H1 (cell line): ENCODE results near the gene TBC1D22A. TPM values are rescaled to one million over a fixed set of nuclear protein-coding genes. Genes with fewer than 3 reads are reported as not detected.
A peak's percentile ranks its signal among the peaks of the same experiment; 100 is the strongest.

Source experiments
- CTCF ChIA-PET: fragments of 300-600 bp; sonication (Branson Sonifier 250); formaldehyde crosslinking; loops from one replicate; lab custom pipeline; 2021; ENCODE audit not compliant: partially characterized antibody; lab: Charles Lee
- POLR2A ChIA-PET: fragments of 300-600 bp; sonication (Branson Sonifier 250); formaldehyde crosslinking; loops from one replicate; lab custom pipeline; 2021; ENCODE audit warnings: inconsistent platforms; ENCODE audit not compliant: partially characterized antibody; lab: Charles Lee
- DNase-seq, 2 experiments: peaks; one replicate each; pipeline versions ENCODE4 v3.0.0 to v3.0.0-alpha.2; 2010 to 2022; ENCODE audit warnings: low spot score in 2 of 2, low read depth in 1 of 2, mixed read lengths in 1 of 2
- FAIRE-seq: peaks from 2 replicates; lab custom pipeline; 2011; peaks lifted over from hg19 to GRCh38; lab: Jason Lieb, UNC
- H2AFZ ChIP-seq: 2 replicates; pipeline ENCODE4 v1.8.1; 2012; ENCODE audit warnings: low read length, inconsistent platforms
- H2AK5ac ChIP-seq: 2 replicates; pipeline ENCODE4 v1.6.1; 2013; ENCODE audit warnings: low read depth, low read length
- H2BK120ac ChIP-seq: replicated peaks from 2 replicates; pipeline ENCODE3; 2013; ENCODE audit warnings: low read depth, low read length, inconsistent platforms
- H2BK12ac ChIP-seq: 2 replicates; pipeline ENCODE4 v1.6.1; 2013; ENCODE audit warnings: low read depth, low read length
- H2BK15ac ChIP-seq: 2 replicates; pipeline ENCODE4 v1.6.1; 2013; ENCODE audit warnings: low read length
- H2BK20ac ChIP-seq: 2 replicates; pipeline ENCODE4 v1.6.1; 2013; ENCODE audit warnings: low read length
- H2BK5ac ChIP-seq: 2 replicates; pipeline ENCODE4 v1.6.1; 2013; ENCODE audit warnings: low read depth, low read length
- H3K14ac ChIP-seq: 2 replicates; pipeline ENCODE4 v1.6.1; 2013; ENCODE audit warnings: inconsistent platforms; ENCODE audit not compliant: insufficient read length
- H3K18ac ChIP-seq: 2 replicates; pipeline ENCODE4 v1.6.1; 2013; ENCODE audit warnings: low read length; ENCODE audit errors: extremely low read depth
- H3K23ac ChIP-seq: 2 replicates; pipeline ENCODE4 v1.6.1; 2013; ENCODE audit warnings: inconsistent platforms; ENCODE audit not compliant: insufficient read length
- H3K23me2 ChIP-seq: 2 replicates; pipeline ENCODE4 v1.6.1; 2013; ENCODE audit warnings: low read depth, low read length
- H3K27ac ChIP-seq: 2 replicates; pipeline ENCODE4 v1.6.1; 2011; ENCODE audit warnings: low read depth, low read length, inconsistent platforms
- H3K27me3 ChIP-seq, 4 experiments: replicated peaks in 1 of 4; 1 replicate in 1 of 4; 2 replicates in 3 of 4; pipeline versions ENCODE4 v1.6.1 to v1.8.1; 2011 to 2013; ENCODE audit warnings: low read length in 3 of 4, mild to moderate bottlenecking in 3 of 4, inconsistent platforms in 2 of 4, mixed read lengths in 2 of 4, moderate library complexity in 1 of 4; ENCODE audit not compliant: control insufficient read depth in 3 of 4, insufficient read depth in 3 of 4; ENCODE audit errors: extremely low read depth in 1 of 4
- H3K36me3 ChIP-seq, 4 experiments: 2 replicates each; pipeline versions ENCODE4 v1.6.1 to v1.8.1; 2011 to 2013; ENCODE audit warnings: mild to moderate bottlenecking in 4 of 4, low read length in 3 of 4, moderate library complexity in 2 of 4, control low read depth in 1 of 4, inconsistent platforms in 1 of 4; ENCODE audit not compliant: insufficient read depth in 4 of 4, control insufficient read depth in 2 of 4
- H3K4ac ChIP-seq: replicated peaks from 2 replicates; pipeline ENCODE3; 2013; ENCODE audit warnings: low read length, low read depth, mixed read lengths, inconsistent platforms; ENCODE audit not compliant: insufficient read length
- H3K4me1 ChIP-seq, 4 experiments: replicated peaks in 1 of 4; 1 replicate in 1 of 4; 2 replicates in 3 of 4; pipeline versions ENCODE4 v1.6.1 to v1.8.1; 2011 to 2013; ENCODE audit warnings: low read length in 3 of 4, inconsistent platforms in 2 of 4, mixed read lengths in 1 of 4; ENCODE audit not compliant: insufficient read depth in 4 of 4, control insufficient read depth in 3 of 4
- H3K4me2 ChIP-seq, 2 experiments: 2 replicates each; pipeline versions ENCODE4 v1.6.1 to v1.8.1; 2011 to 2013; ENCODE audit warnings: low read depth in 2 of 2, low read length in 2 of 2, control low read depth in 1 of 2, inconsistent platforms in 1 of 2, mild to moderate bottlenecking in 1 of 2; ENCODE audit not compliant: insufficient read depth in 1 of 2
- H3K4me3 ChIP-seq, 4 experiments: fragments of 200-600, 300-600 bp in 1 of 4; sonication (generic), shearing (Covaris generic), sonication (Bioruptor Twin) in 1 of 4; 2 replicates each; pipeline versions ENCODE4 v1.5.1 to v1.8.1; 2011 to 2016; ENCODE audit warnings: low read length in 4 of 4, low read depth in 3 of 4, control low read depth in 2 of 4, inconsistent platforms in 2 of 4, mild to moderate bottlenecking in 2 of 4, mixed read lengths in 1 of 4, moderate library complexity in 1 of 4; ENCODE audit not compliant: insufficient read depth in 2 of 4; ENCODE audit errors: extremely low read depth in 1 of 4
- H3K56ac ChIP-seq: replicated peaks from 2 replicates; pipeline ENCODE3; 2013; ENCODE audit warnings: low read depth, mild to moderate bottlenecking, mixed read lengths, low read length, inconsistent platforms; ENCODE audit not compliant: insufficient read length
- H3K79me1 ChIP-seq: 2 replicates; pipeline ENCODE4 v1.6.1; 2013; ENCODE audit warnings: low read depth, low read length, control low read depth
- H3K79me2 ChIP-seq, 2 experiments: 2 replicates each; pipeline versions ENCODE4 v1.6.1 to v1.8.1; 2012 to 2013; ENCODE audit warnings: low read length in 2 of 2, mild to moderate bottlenecking in 2 of 2, inconsistent platforms in 1 of 2; ENCODE audit not compliant: insufficient read depth in 2 of 2, control insufficient read depth in 1 of 2
- H3K9ac ChIP-seq, 4 experiments: replicated peaks in 1 of 4; 1 replicate in 1 of 4; 2 replicates in 3 of 4; pipeline versions ENCODE4 v1.6.1 to v1.8.1; 2011 to 2013; ENCODE audit warnings: low read depth in 3 of 4, low read length in 3 of 4, control low read depth in 2 of 4, mild to moderate bottlenecking in 2 of 4, moderate library complexity in 2 of 4, inconsistent platforms in 1 of 4; ENCODE audit errors: extremely low read depth in 1 of 4
- H3K9me3 ChIP-seq, 2 experiments: 2 replicates each; pipeline versions ENCODE4 v1.6.1 to v1.8.1; 2012 to 2013; ENCODE audit warnings: mild to moderate bottlenecking in 2 of 2, moderate library complexity in 2 of 2, control low read depth in 1 of 2, inconsistent platforms in 1 of 2, low read depth in 1 of 2, low read length in 1 of 2, mixed read lengths in 1 of 2; ENCODE audit not compliant: insufficient read depth in 2 of 2
- H4K20me1 ChIP-seq, 2 experiments: replicated peaks in 1 of 2; 2 replicates each; pipeline versions ENCODE3 to v1.8.1; 2011 to 2013; ENCODE audit warnings: inconsistent platforms in 2 of 2, low read length in 2 of 2, mild to moderate bottlenecking in 1 of 2; ENCODE audit not compliant: insufficient read depth in 2 of 2, control insufficient read depth in 1 of 2
- H4K5ac ChIP-seq: 2 replicates; pipeline ENCODE4 v1.6.1; 2013; ENCODE audit warnings: low read length, low read depth, mixed read lengths, inconsistent platforms; ENCODE audit not compliant: insufficient read length
- H4K8ac ChIP-seq: 2 replicates; pipeline ENCODE4 v1.8.0; 2013; ENCODE audit warnings: mild to moderate bottlenecking, moderate library complexity, low read length, inconsistent platforms; ENCODE audit not compliant: insufficient read depth; ENCODE audit errors: extremely low read depth
- H4K91ac ChIP-seq: replicated peaks from 2 replicates; pipeline ENCODE3; 2013; ENCODE audit warnings: low read length, mixed read lengths, inconsistent platforms; ENCODE audit not compliant: insufficient read length
- ATF3 ChIP-seq: IDR thresholded peaks from 2 replicates; pipeline ENCODE4 v1.6.1; 2011; ENCODE audit warnings: low read depth, mild to moderate bottlenecking, low read length; ENCODE audit not compliant: insufficient read depth
- CTCF ChIP-seq, 3 experiments: IDR thresholded peaks; 1 replicate in 2 of 3; 2 replicates in 1 of 3; pipeline versions ENCODE4 v1.5.1 to v1.6.1; 2011; ENCODE audit warnings: low read length in 3 of 3, mild to moderate bottlenecking in 3 of 3, inconsistent platforms in 2 of 3, low read depth in 1 of 3, moderate library complexity in 1 of 3; ENCODE audit not compliant: insufficient read depth in 1 of 3; ENCODE audit errors: control extremely low read depth in 1 of 3
- RAD21 ChIP-seq, 2 experiments: IDR thresholded peaks in 1 of 2; conservative IDR thresholded peaks in 1 of 2; 2 replicates each; pipeline ENCODE4 v1.6.1; 2011; ENCODE audit warnings: low read depth in 2 of 2, low read length in 2 of 2, improper control_type of control experiment in 1 of 2, inconsistent platforms in 1 of 2, mild to moderate bottlenecking in 1 of 2, moderate library complexity in 1 of 2
- WGBS, 2 experiments: shearing (Covaris generic) in 1 of 2; methylation state at CpG; one replicate each; pipeline versions ENCODE4 v1.1.6 to v1.1.7; 2013 to 2015; ENCODE audit warnings: low lambda C conversion rate in 2 of 2, mixed read lengths in 2 of 2, inconsistent platforms in 1 of 2, low coverage in 1 of 2, missing lambda C conversion rate in 1 of 2; ENCODE audit not compliant: insufficient replicate concordance in 2 of 2, insufficient coverage in 1 of 2, insufficient read length in 1 of 2; ENCODE audit errors: extremely low coverage in 1 of 2, missing lambda C conversion rate in 1 of 2; 5-methylcytosine and 5-hydroxymethylcytosine counted together
- polyA plus RNA-seq, 7 experiments: library from polyadenylated mRNA; depleted of rRNA in 3 of 7; stranded (reverse) in 5 of 7; unstranded in 2 of 7; fragments of >200 nt in 5 of 7; fragments of 200-250 nt in 2 of 7; gene quantifications; 1 replicate in 5 of 7; 2 replicates in 1 of 7; 4 replicates in 1 of 7; pipeline versions ENCODE4 v1.2.1 to v1.2.3, GENCODE V29; 2011 to 2013; ENCODE audit warnings: missing spikeins in 2 of 7, mixed read lengths in 2 of 7
- total RNA-seq: library from RNA; stranded (reverse); fragmentation: NEBNext Ultra II Directional; extraction: Animal tissue kit (Norgen Biotek cat#: 25700); gene quantifications from 2 replicates; pipeline ENCODE4 v1.2.1, GENCODE V29; 2021

TBC1D22A gene
- total and polyA plus RNA-seq, 2 of the 8 experiments (the other 6 are each of a cell fraction or from before 2014, with no cell fraction given), result 11.9 to 18.4 TPM

GRCh38 chr22:46996595-46997310 is 234.3 kb downstream of the TBC1D22A start:
- no peaks in the 10 kb centered on the region for H3K36me3 ChIP-seq
- H4K8ac ChIP-seq, result no peak overlapping the region; the same call in 1 of the 2 replicates
- no peak overlapping the region for H3K4ac ChIP-seq
- no peak overlapping the region for H4K91ac ChIP-seq
- H3K4me2 ChIP-seq, result no peak overlapping the region
- CTCF ChIA-PET, result interaction anchor here (0.6 to 2.6 kb wide), 5 partner anchors 10 to 265 kb away, joined by 3 to 14 read pairs (median 4); no protein-coding TSS in a partner anchor
- H3K27ac ChIP-seq, result no peak overlapping the region
- H2AK5ac ChIP-seq, result no peak overlapping the region
- FAIRE-seq, result no peak
- H3K9me3 ChIP-seq, result no peaks in the 10 kb centered on the region
- H3K79me1 ChIP-seq, result no peaks in the 10 kb centered on the region; the same call in 1 of the 2 replicates
- no peaks in the 10 kb centered on the region for H3K27me3 ChIP-seq
- no peak for DNase-seq
- TF ChIP-seq CTCF (IDR thresholded peaks at IDR 0.05; ENCODE audit: control extremely low read depth in 1 of 3, insufficient read depth in 1 of 3, low read depth in 1 of 3, low read length in 3 of 3), result peak in 1 of 3 experiments; percentile 13; a peak in 1 of 4 replicates
- no peak for TF ChIP-seq ATF3
- peak in 1 of 2 experiments; percentile 24; a peak in 1 of 4 replicates for TF ChIP-seq RAD21 (IDR thresholded peaks at IDR 0.05 in 1 of 2, conservative IDR thresholded peaks at IDR 0.05 in 1 of 2; ENCODE audit: low read depth in 2 of 2, low read length in 2 of 2)
- H3K56ac ChIP-seq, result no peak overlapping the region
- H2BK120ac ChIP-seq, result no peak overlapping the region
- H2BK12ac ChIP-seq, result no peak overlapping the region
- H3K9ac ChIP-seq, result no peak overlapping the region
- no peak overlapping the region for H3K4me3 ChIP-seq
- H3K4me1 ChIP-seq, result no peaks in the 10 kb centered on the region; a peak in 1 of 7 replicates
- H2BK5ac ChIP-seq, result no peak overlapping the region
- H2AFZ ChIP-seq, result no peak overlapping the region
- no peak overlapping the region for H4K5ac ChIP-seq
- no peak overlapping the region for H2BK20ac ChIP-seq
- no peak overlapping the region for H3K18ac ChIP-seq
- WGBS, 2 experiments, result 88% methylated on average over 11 of the region's 11 CpGs; no CpG with 5 or more reads in 1 of the 2 experiments
- H3K23me2 ChIP-seq, result 0 out of 2 replicates have a peak, but pooled peaks cover 4% of the 10 kb centered on the region
- no peak overlapping the region for H3K23ac ChIP-seq
- no peak overlapping the region for H3K14ac ChIP-seq
- peaks cover 0 to 2% of the 10 kb centered on the region in 2 experiments for H4K20me1 ChIP-seq
- POLR2A ChIA-PET, result no interaction called here
- no peaks in the 10 kb centered on the region for H3K79me2 ChIP-seq
- H2BK15ac ChIP-seq, result no peak overlapping the region
